ENCODE measurements around the gene RAB3C.
"Not testable (repeated sequence)": the region's sequence is repeated elsewhere in the genome, so short reads cannot be mapped to it uniquely, and the experiment has no call there.

The RAB3C gene

GRCh38 chr5:58602889-58603288 is 20.0 kb downstream of the RAB3C start:
- DNase-seq (ENCODE audit: low spot score), result not testable (repeated sequence)

GRCh38 chr5:58606064-58606463 is 23.2 kb downstream of the RAB3C start:
- DNase-seq (ENCODE audit: low spot score), result no peak

GRCh38 chr5:58615972-58616371 is 33.1 kb downstream of the RAB3C start:
- DNase-seq (ENCODE audit: low spot score), result no peak

GRCh38 chr5:58617241-58617640 is 34.4 kb downstream of the RAB3C start:
- DNase-seq (ENCODE audit: low spot score), result no peak

- no peak for DNase-seq (ENCODE audit: low spot score)
Measured at GRCh38 chr5:58620336-58620735, 37.5 kb downstream of the RAB3C start.

GRCh38 chr5:58622936-58623871 is 40.3 kb downstream of the RAB3C start:
- no peak for DNase-seq (ENCODE audit: low spot score)

GRCh38 chr5:58628626-58629025 is 45.8 kb downstream of the RAB3C start:
- no peak for DNase-seq (ENCODE audit: low spot score)

GRCh38 chr5:58629271-58630159 is 46.6 kb downstream of the RAB3C start:
- no peak for DNase-seq (ENCODE audit: low spot score)

GRCh38 chr5:58631895-58632294 is 49.0 kb downstream of the RAB3C start:
- no peak for DNase-seq (ENCODE audit: low spot score)

GRCh38 chr5:58635416-58635815 is 52.5 kb downstream of the RAB3C start:
- peak; percentile 63 for DNase-seq (ENCODE audit: low spot score)

GRCh38 chr5:58640011-58640410 is 57.1 kb downstream of the RAB3C start:
- DNase-seq (ENCODE audit: low spot score), result no peak

GRCh38 chr5:58641533-58641932 is 58.7 kb downstream of the RAB3C start:
- DNase-seq (ENCODE audit: low spot score), result no peak

GRCh38 chr5:58648846-58649245 is 66.0 kb downstream of the RAB3C start:
- no peak for DNase-seq (ENCODE audit: low spot score)

GRCh38 chr5:58649716-58650115 is 66.8 kb downstream of the RAB3C start:
- no peak for DNase-seq (ENCODE audit: low spot score)

- no peak for DNase-seq (ENCODE audit: low spot score)
Measured at GRCh38 chr5:58653521-58653920, 70.6 kb downstream of the RAB3C start.

GRCh38 chr5:58666141-58666540 is 83.3 kb downstream of the RAB3C start:
- no peak for DNase-seq (ENCODE audit: low spot score)

GRCh38 chr5:58666598-58667581 is 84.0 kb downstream of the RAB3C start:
- no peak for DNase-seq (ENCODE audit: low spot score)

GRCh38 chr5:58670582-58670981 is 87.7 kb downstream of the RAB3C start:
- DNase-seq (ENCODE audit: low spot score), result no peak

- DNase-seq (ENCODE audit: low spot score), result no peak
Measured at GRCh38 chr5:58671155-58671554, 88.3 kb downstream of the RAB3C start.

GRCh38 chr5:58672521-58672920 is 89.6 kb downstream of the RAB3C start:
- DNase-seq (ENCODE audit: low spot score), result no peak

GRCh38 chr5:58674070-58674469 is 91.2 kb downstream of the RAB3C start:
- DNase-seq (ENCODE audit: low spot score), result no peak
